ENCODE results near the gene KIAA1217. TPM values are rescaled to one million over a fixed set of nuclear protein-coding genes. Genes with fewer than 3 reads are reported as not detected.

The KIAA1217 gene
- total and polyA plus RNA-seq, 2 of the 4 experiments (the other 2 are of a cell fraction), result 3.4 to 4.4 TPM

GRCh38 chr10:24208661-24209431 is at the start of gene KIAA1217 (continued):
- TF ChIP-seq CTCF (conservative IDR thresholded peaks at IDR 0.05; ENCODE audit: low read depth, low read length), result no peak
- TF ChIP-seq USF2 (IDR thresholded peaks at IDR 0.05; ENCODE audit: low read depth, low read length), result no peak
- no peak for TF ChIP-seq RCOR1 (IDR thresholded peaks at IDR 0.05; ENCODE audit: insufficient replicate concordance, low read length)
- TF ChIP-seq RFX5 (IDR thresholded peaks at IDR 0.05; ENCODE audit: low read depth, low read length), result no peak
- no peak for TF ChIP-seq POLR2A (IDR thresholded peaks at IDR 0.05; ENCODE audit: low read depth, low read length)
- TF ChIP-seq FOS (IDR thresholded peaks at IDR 0.05; ENCODE audit: low read depth, low read length), result no peak
- no peak for TF ChIP-seq MAZ (IDR thresholded peaks at IDR 0.05; ENCODE audit: borderline replicate concordance, low read depth, low read length)
- no peak for TF ChIP-seq CEBPB (IDR thresholded peaks at IDR 0.05; ENCODE audit: low read depth, low read length)
